ENCODE data around the gene CLIC1. TPM values are rescaled to one million over a fixed set of nuclear protein-coding genes. Genes with fewer than 3 reads are reported as not detected.
A peak's percentile ranks its signal among the peaks of the same experiment; 100 is the strongest.

The CLIC1 gene
- polyA plus RNA-seq, 1 donor (not counting 4 experiments of a cell fraction or from before 2014, with no cell fraction given) = 832 TPM

DNA sequence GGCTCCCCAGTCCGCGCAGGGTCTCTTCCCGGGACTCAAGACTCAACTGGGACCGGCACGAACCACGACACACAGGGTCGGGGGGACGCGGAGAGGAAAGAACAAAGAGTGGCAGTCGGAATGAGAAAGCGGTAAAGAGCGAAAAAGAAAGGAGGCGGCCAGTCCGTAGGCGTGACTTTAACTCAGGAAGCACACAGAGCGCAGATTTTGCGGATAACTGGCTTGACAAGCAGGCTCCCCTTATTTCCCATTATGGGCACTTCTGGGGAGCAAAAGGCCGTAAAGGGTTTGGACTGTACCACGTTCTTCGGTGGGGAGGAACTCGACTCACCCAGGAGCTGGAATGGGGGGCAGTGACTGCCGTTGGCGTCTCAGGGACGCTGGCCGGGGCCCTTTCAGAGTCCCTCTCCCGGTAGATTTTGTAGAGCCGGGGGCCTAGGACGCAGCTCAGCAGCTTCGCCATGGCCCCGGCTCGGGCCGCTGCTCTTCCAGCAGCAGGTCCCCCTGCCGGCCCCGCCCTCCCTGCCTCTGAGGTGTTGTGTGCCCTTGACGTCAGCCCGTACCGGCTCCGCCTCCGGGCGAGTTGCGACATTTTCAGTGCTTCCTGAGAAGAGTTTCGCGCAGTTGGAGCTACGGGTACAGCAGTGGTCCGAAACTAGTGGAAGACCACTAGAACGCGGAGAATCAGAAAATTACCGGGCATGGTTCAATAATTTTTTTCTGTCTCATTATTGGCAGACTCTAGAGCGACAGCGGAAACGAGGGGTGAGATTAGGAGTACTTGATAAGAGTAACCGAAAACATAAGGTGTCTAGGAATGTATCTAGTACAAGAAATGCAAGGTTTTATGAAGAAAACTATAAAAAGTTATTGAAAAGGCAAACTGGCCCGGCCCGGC lies 33.3 kb downstream of the CLIC1 start, which contains the start of gene ABHD16A:
TSS of gene ABHD16A (minus strand) at position 506 of the 898 bp plus-strand sequence. CDS start at position 463, 43 bp downstream.
- H3K79me2 ChIP-seq (ENCODE audit: control insufficient read depth, insufficient read depth, low read length) = peaks cover 19% of the 10 kb centered on the region
- H3K4me1 ChIP-seq (ENCODE audit: control insufficient read depth, extremely low read depth, insufficient read depth, low read length) = peaks cover 9% of the 10 kb centered on the region
- H4K20me1 ChIP-seq (ENCODE audit: control insufficient read depth, extremely low read depth, insufficient read depth, low read length) = no peaks in the 10 kb centered on the region
- H3K27me3 ChIP-seq (ENCODE audit: control insufficient read depth, extremely low read depth, insufficient read depth, low read length) = no peaks in the 10 kb centered on the region
- no peaks in the 10 kb centered on the region for H3K9me3 ChIP-seq (ENCODE audit: control insufficient read depth, low read depth, low read length)
- peak; percentile 80 for FAIRE-seq
- peak within 1 kb of the TSS; percentile 98 for H3K4me2 ChIP-seq (ENCODE audit: control insufficient read depth, extremely low read depth, insufficient read depth, low read depth, low read length)
- peak; percentile 82 for DNase-seq (ENCODE audit: low read depth, low spot score)
- dilution Hi-C loops (cut with MboI; ENCODE audit: extremely low pct_ligation_motif_present, low sequenced_read_pairs) = no loop called here
- peak within 1 kb of the TSS; percentile 73 to 87 (median 86) for H3K4me3 ChIP-seq (ENCODE audit: control insufficient read depth in 2 of 3, extremely low read depth in 1 of 3, insufficient read depth in 2 of 3, low read depth in 1 of 3, low read length in 3 of 3)
- H3K36me3 ChIP-seq (ENCODE audit: control insufficient read depth in 2 of 2, extremely low read depth in 1 of 2, insufficient read depth in 2 of 2, low read length in 2 of 2) = no peaks in the 10 kb centered on the region
- H3K27ac ChIP-seq (ENCODE audit: control insufficient read depth, insufficient read depth, low read length) = peak within 1 kb of the TSS; percentile 87
- no peaks in the 10 kb centered on the region for H3K9me1 ChIP-seq (ENCODE audit: control insufficient read depth, extremely low read depth, insufficient read depth, low read length)
- H2AFZ ChIP-seq (ENCODE audit: control insufficient read depth, low read length) = peak within 1 kb of the TSS; percentile 86
- TF ChIP-seq, protein P1, sequence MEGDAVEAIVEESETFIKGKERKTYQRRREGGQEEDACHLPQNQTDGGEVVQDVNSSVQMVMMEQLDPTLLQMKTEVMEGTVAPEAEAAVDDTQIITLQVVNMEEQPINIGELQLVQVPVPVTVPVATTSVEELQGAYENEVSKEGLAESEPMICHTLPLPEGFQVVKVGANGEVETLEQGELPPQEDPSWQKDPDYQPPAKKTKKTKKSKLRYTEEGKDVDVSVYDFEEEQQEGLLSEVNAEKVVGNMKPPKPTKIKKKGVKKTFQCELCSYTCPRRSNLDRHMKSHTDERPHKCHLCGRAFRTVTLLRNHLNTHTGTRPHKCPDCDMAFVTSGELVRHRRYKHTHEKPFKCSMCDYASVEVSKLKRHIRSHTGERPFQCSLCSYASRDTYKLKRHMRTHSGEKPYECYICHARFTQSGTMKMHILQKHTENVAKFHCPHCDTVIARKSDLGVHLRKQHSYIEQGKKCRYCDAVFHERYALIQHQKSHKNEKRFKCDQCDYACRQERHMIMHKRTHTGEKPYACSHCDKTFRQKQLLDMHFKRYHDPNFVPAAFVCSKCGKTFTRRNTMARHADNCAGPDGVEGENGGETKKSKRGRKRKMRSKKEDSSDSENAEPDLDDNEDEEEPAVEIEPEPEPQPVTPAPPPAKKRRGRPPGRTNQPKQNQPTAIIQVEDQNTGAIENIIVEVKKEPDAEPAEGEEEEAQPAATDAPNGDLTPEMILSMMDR (optimal IDR thresholded peaks at IDR 0.05 in 1 of 3, IDR thresholded peaks at IDR 0.05 in 1 of 3, conservative IDR thresholded peaks at IDR 0.05 in 1 of 3; ENCODE audit: extremely low read depth in 1 of 3, insufficient read depth in 2 of 3, low read length in 3 of 3) = peak in 1 of 3 experiments; percentile 14
- TF ChIP-seq EZH2 (IDR thresholded peaks at IDR 0.05; ENCODE audit: low read length) = no peak
- H3K9ac ChIP-seq (ENCODE audit: control insufficient read depth, extremely low read depth, insufficient read depth, low read length) = peak within 1 kb of the TSS; percentile 89

DNA sequence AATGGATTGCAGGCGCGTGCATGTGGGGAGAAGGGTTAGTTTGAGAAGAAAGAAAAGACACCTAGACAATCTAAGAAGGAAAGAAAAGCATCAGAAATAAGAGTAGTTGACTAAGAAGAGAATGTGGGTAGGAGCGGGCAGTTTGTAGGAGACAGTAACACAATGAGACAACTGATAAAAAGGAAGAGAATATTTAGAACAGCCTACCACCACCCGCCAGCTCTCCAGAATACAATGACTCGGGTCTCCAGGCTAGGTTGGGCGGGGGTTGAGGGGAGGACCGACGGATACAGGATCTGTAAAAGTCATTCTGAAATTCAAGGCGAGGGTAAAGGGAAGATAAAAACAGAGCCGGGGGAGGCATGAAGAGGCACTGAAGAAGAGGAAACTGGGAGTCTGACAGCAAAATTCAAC lies 33.9 kb downstream of the CLIC1 start:
- no peaks in the 10 kb centered on the region for H3K36me3 ChIP-seq (ENCODE audit: control insufficient read depth in 2 of 2, extremely low read depth in 1 of 2, insufficient read depth in 2 of 2, low read length in 2 of 2)
- peak overlapping the region; percentile 89 for H3K9ac ChIP-seq (ENCODE audit: control insufficient read depth, extremely low read depth, insufficient read depth, low read length)
- H3K4me3 ChIP-seq (ENCODE audit: control insufficient read depth in 2 of 3, extremely low read depth in 1 of 3, insufficient read depth in 2 of 3, low read depth in 1 of 3, low read length in 3 of 3) = peak overlapping the region; percentile 73 to 87 (median 86)
- peak overlapping the region; percentile 86 for H2AFZ ChIP-seq (ENCODE audit: control insufficient read depth, low read length)
- H3K4me1 ChIP-seq (ENCODE audit: control insufficient read depth, extremely low read depth, insufficient read depth, low read length) = peaks cover 9% of the 10 kb centered on the region
- TF ChIP-seq, protein P1 (optimal IDR thresholded peaks at IDR 0.05 in 1 of 3, IDR thresholded peaks at IDR 0.05 in 1 of 3, conservative IDR thresholded peaks at IDR 0.05 in 1 of 3; ENCODE audit: extremely low read depth in 1 of 3, insufficient read depth in 2 of 3, low read length in 3 of 3) = no peak
- no peak for TF ChIP-seq EZH2 (IDR thresholded peaks at IDR 0.05; ENCODE audit: low read length)
- FAIRE-seq = no peak
- no peak for DNase-seq (ENCODE audit: low read depth, low spot score)
- dilution Hi-C loops (cut with MboI; ENCODE audit: extremely low pct_ligation_motif_present, low sequenced_read_pairs) = no loop called here
- no peaks in the 10 kb centered on the region for H3K27me3 ChIP-seq (ENCODE audit: control insufficient read depth, extremely low read depth, insufficient read depth, low read length)
- no peaks in the 10 kb centered on the region for H3K9me3 ChIP-seq (ENCODE audit: control insufficient read depth, low read depth, low read length)
- no peaks in the 10 kb centered on the region for H3K9me1 ChIP-seq (ENCODE audit: control insufficient read depth, extremely low read depth, insufficient read depth, low read length)
- H3K27ac ChIP-seq (ENCODE audit: control insufficient read depth, insufficient read depth, low read length) = peak overlapping the region; percentile 87
- peaks cover 19% of the 10 kb centered on the region for H3K79me2 ChIP-seq (ENCODE audit: control insufficient read depth, insufficient read depth, low read length)
- no peaks in the 10 kb centered on the region for H4K20me1 ChIP-seq (ENCODE audit: control insufficient read depth, extremely low read depth, insufficient read depth, low read length)
- H3K4me2 ChIP-seq (ENCODE audit: control insufficient read depth, extremely low read depth, insufficient read depth, low read depth, low read length) = peak overlapping the region; percentile 98

Measured in keratinocyte (primary cell).